Activated gamma-delta T cell treated with anti-CD3 and anti-CD28 coated beads, Interleukin-2, amount 50 U/mL, for 16 hours (primary cell): Measurements from ENCODE around the gene ZMYND8.
"Not testable (repeated sequence)": the region's sequence is repeated elsewhere in the genome, so short reads cannot be mapped to it uniquely, and the experiment has no call there.

Experiments
- DNase-seq: peaks from one replicate; pipeline ENCODE4 v3.0.0-alpha.2; 2020; ENCODE audit warnings: low read depth

Gene ZMYND8

DNA sequence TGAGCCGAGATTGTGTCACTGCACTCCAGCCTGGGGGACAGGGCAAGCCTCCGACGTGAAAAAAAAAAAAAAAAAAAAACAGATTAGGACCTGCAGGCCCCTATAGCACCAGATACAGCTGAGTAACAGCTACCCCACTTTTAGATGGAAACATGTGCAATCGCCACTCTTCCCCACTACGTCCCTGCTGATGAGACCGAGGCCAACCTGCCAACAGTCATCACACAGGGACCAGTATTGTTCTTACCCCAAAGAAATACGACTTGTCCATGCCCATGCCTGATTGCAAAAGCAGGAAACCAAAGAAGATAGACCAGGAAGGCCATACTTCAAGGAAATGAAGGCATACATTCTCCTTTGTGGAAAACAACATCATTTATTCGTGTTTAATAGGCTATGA lies 45.8 kb downstream of the ZMYND8 start:
- DNase-seq, result no peak

DNA sequence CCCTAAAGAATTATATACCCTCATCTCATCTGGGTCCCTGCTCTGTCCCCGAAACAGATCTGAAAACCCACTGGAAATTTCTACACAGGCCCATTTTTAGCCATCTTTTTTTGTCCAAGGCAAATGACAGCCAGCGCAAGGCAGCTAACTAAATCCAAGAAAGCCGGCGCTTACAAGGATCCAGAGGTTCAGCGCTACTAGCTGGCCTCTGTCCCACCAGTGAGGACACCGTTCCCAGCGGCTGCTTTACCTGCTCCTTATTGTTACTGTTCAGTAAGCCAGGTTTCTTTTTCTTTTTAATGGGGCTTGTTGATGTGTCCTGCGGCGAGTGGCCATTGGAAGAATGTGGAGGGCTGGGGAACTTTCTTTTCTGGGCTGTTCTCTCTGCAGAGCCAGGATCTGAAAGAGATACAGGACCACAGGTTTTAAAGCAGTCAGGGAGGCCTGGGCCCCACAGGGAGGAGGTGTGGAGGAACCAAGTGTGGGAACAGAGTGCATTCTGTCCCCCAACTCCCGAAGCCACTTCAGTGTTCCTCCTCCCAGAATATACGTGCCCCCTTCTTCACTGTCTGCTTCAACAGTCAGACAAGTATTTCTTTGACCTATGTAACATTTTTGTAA lies 46.6 kb downstream of the ZMYND8 start:
- no peak for DNase-seq

DNA sequence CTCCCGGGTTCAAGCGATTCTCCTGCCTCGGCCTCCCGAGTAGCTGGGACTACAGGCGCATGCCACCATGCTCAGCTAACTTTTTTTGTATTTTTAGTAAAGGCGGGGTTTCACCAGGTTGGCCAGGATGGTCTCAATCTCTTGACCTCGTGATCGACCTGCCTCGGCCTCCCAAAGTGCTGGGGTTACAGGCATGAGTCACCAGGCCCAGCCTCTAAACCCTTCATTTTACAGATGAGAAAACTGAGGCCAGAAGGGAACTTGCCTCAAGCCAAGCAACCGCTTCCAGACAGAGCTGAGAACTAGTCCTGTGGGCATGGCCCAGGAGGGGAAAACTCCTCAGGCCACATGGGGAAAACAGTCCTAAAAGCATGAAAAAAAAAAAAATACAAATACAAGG lies 47.1 kb downstream of the ZMYND8 start:
- no peak for DNase-seq

DNA sequence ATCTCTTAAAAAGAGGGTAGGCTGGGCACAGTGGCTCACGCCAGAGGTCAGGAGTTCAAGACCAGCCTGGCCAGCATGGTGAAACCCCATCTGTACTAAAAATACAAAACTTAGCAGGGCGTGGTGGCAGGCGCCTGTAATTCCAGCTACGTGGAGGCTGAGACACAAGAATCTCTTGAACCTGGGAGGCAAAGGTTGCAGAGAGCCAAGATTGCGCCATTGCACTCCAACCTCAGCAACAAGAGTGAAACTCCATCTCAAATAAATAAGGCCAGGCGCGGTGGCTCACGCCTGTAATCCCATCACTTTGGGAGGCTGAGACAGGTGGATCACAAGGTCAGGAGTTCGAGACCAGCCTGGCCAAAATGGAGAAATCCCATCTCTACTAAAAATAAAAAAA lies 48.9 kb downstream of the ZMYND8 start:
- not testable (repeated sequence) for DNase-seq

GRCh38 chr20:47306755-47307370 lies 49.6 kb downstream of the ZMYND8 start:
- DNase-seq, result no peak

DNA sequence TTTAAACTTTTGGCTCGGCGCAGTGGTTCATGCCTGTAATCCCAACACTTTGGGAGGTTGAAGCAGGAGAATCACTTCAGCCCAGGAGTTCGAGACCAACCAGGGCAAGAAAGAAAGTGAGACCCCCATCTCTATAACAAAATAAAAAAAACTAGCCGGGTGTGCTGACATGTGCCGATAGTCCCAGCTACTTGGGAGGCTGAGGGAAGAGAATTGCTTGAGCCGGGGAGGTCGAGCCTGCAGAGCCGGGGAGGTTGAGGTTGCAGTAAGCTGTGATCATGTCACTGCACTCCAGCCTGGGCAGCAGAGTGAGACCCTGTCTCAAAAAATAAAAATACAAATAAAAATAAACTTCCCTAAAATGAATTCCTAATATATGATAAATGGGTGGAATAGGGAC lies 50.4 kb downstream of the ZMYND8 start:
- DNase-seq, result no peak

DNA sequence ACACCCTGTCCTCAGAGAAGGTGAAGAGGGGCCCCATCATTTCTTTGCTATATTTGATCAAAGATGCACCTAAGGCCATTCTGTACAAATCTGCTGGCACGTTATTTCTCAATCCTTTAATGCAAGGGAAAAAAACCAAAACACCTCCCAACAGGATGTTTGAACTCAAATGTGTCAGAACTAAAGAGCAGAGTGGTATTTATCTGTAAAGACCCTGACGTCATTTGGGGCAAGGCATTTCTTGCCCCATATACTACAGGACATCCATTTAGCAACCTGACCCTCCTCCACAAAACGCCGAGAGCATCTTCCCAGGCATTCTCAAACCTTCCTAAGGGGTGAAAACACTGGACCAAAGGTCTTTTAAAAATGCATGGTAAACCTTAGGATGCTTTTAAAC lies 50.8 kb downstream of the ZMYND8 start:
- DNase-seq, result no peak

GRCh38 chr20:47304287-47304686 lies 52.2 kb downstream of the ZMYND8 start:
- DNase-seq, result no peak

- DNase-seq, result no peak
These were observed 52.8 kb downstream of the ZMYND8 start for GRCh38 chr20:47303736-47304135.

GRCh38 chr20:47300071-47300470 lies 56.4 kb downstream of the ZMYND8 start:
- DNase-seq, result no peak

GRCh38 chr20:47298624-47299023 lies 57.9 kb downstream of the ZMYND8 start:
- no peak for DNase-seq

DNA sequence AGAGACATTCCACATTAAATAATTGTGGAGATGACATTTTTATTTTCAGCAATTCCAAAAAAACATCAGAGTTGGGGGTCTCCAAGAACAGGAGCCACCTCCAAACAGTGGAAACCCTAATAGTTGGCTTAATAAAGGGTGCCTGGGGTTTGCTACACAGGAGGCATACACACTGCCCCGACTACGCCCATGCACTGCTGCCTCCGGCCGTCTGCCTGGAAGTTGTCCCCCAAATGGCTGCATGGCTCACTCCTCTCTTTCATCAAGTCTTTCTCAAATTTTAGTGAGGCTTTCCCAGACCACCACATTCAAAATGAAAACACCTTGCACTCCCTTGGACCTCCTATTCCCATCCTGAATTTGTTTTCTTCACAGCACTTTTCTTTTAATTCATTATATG lies 58.8 kb downstream of the ZMYND8 start:
- no peak for DNase-seq

- DNase-seq, result no peak
These were observed 59.5 kb downstream of the ZMYND8 start for GRCh38 chr20:47296950-47297349.

GRCh38 chr20:47295921-47296426 lies 60.5 kb downstream of the ZMYND8 start:
- no peak for DNase-seq

DNA sequence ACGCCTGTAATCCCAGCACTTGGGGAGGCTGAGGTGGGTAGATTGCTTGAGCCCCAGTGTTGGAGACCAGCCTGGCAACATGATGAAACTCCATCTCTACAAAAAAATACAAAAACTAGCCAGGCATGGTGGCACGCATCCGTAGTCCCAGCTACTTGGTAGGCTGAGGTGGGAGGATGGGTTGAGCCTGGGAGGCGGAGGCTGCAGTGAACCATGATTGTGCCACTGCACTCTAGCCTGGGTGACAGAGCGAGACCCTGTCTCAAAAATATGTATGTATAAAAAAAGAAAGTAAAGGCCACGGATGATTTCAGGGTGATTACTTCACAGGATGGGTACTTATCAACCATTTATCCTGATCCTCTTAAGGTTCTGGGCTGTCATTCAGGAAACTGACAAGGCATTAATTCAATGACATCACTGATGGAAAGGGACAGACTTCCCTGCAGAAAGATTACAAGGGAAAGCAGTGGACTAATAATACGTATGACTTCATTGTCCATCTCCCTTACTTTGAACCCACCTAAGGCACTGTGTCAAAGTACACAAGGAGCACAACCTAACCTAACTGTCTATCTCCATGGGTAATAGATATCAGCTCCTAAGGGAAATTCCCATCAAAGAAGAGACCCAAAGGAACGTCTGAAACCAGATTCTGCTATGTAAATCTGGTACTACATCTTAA lies 61.2 kb downstream of the ZMYND8 start:
- no peak for DNase-seq

DNA sequence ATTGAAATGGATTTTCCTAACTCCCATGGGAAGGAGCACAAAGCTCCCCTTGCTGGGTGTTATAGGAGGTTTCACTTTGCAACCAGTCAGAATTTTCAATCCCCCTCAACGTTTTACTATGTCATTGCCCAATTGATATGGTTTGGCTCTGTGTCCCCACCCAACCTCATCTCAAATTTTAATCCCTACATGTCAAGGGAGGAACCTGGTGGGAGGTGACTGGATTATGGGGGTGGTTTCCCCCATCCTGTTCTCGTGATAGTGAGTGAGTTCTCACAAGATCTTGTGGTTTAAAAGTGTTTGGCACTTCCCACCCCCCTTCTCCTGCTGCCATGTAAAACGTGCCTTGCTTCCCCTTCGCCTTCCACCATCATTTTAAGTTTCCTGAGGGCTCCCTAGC lies 62.9 kb downstream of the ZMYND8 start:
- DNase-seq, result no peak

- no peak for DNase-seq
These were observed 63.9 kb downstream of the ZMYND8 start for GRCh38 chr20:47292581-47292980.

DNA sequence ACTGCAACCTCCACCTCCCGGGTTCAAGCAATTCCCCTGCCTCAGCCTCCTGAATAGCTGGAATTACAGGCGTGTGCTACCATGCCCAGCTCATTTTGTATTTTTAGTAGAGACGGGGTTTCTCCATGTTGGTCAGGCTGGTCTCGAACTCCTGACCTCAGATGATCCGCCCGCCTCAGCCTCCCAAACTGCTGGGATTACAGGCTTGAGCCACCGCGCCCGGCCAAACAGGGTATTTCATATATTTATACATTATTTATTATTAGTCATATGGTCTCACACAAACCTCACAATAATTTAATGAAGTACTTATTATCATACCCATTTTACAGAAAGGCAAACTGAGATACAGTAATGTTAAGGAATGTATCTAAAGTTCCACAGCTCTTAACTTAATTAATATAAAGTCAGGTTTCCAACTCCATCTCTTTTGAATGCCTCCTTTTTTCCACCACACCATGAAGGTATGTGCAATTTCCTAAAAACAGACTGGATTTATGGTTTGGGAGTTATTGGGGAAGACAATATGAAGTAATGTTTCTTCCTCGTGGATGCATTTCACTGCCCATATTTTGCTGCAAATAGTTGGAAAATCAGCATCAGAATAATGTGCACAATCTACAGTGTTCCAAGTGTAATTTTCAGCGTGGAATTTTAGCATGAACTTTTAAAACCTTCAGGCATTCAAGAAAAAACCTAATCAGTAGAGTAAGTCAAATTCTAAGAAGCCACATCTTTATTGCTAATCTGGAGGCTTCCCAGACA lies 65.7 kb downstream of the ZMYND8 start:
- no peak for DNase-seq

DNA sequence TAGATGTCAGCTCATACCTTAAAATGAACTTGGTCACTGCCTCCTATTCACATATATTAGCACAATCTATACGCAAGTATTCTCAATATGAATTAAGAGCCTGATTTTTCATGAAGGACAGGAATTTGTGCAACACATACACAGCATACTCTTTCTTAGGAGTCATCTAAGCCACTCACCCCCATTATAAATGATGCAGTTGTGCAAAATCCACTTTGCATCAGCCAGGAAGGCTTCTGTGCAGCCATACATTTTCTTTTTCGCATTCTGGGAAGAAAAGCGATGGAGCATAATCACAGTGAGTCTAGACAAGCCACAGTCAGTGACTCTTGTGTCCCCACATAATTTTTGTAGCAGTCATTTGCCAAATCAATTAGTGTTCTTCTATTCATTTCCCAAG lies 66.5 kb downstream of the ZMYND8 start:
- DNase-seq, result no peak

GRCh38 chr20:47289096-47289495 lies 67.4 kb downstream of the ZMYND8 start:
- DNase-seq, result no peak

GRCh38 chr20:47288530-47288929 lies 68.0 kb downstream of the ZMYND8 start:
- DNase-seq, result not testable (repeated sequence)

DNA sequence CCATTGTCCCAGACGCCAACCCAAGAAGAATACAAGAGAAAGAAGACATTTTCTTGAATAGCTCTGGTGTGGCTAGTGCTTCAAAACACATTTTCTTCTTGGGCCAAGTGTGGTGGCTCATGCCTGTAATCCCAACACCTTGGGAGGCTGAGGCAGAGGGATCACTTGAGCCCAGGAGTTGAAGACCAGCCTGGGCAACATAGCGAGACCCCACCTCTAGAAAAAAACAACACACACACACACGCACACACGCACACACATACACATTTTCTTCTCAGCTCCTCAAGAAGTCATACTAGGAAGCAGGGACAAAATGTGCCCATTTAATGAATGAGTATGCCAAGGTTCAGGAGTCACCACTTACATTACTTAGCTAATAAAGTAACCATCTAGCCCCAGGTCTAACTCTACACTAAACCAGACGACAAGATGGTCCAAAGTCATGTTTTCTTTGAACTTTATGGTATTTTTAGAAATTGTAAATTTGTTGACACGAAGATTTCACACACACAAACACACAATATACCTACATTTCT lies 68.8 kb downstream of the ZMYND8 start:
- no peak for DNase-seq
